K562 (cell line): ENCODE results near the gene CDKN2D. TPM values are rescaled to one million over a fixed set of nuclear protein-coding genes. Genes with fewer than 3 reads are reported as not detected.

Experiments
- ATAC-seq: fragments of 200-7000 bp; cut with Tn5 transposase; 3 replicates; pipeline ENCODE4 v1.9.1; 2020; ENCODE audit warnings: moderate library complexity
- BruUV-seq: library from RNA; stranded (reverse); fragments of 400-500 nt; replicated peaks from 2 replicates; lab custom pipeline; 2021; lab: Mats Ljungman, UMichigan
- CTCF ChIA-PET: fragments of 300-600 bp; formaldehyde crosslinking; extraction: SDS; loops from one replicate; lab custom pipeline; 2021; ENCODE audit warnings: low intra/inter-chr PET ratio; lab: Yijun Ruan, JAX
- POLR2A ChIA-PET: fragments of 300-600, 350-650 bp; sonication (Branson Sonifier 250); formaldehyde crosslinking; extraction: SDS; loops from one replicate; lab custom pipeline; 2021; ENCODE audit warnings: antibody characterized with exemption, inconsistent platforms; lab: Yijun Ruan, JAX
- DNase-seq, 4 experiments: peaks; one replicate each; pipeline versions ENCODE4 v3.0.0 to v3.0.0-alpha.2; 2011 to 2018; ENCODE audit warnings: low spot score in 3 of 4, mixed read lengths in 3 of 4; ENCODE audit errors: extremely low read depth in 1 of 4
- FAIRE-seq: peaks from 2 replicates; lab custom pipeline; 2011; peaks lifted over from hg19 to GRCh38; lab: Jason Lieb, UNC
- H2AFZ ChIP-seq: 2 replicates; pipeline ENCODE4 v1.6.0; 2011; ENCODE audit warnings: low read depth, low read length, control low read depth, inconsistent platforms
- H3K27ac ChIP-seq: fragments of 200-600 bp; 3 replicates; pipeline ENCODE4 v1.8.0; 2011; ENCODE audit warnings: low read depth, mild to moderate bottlenecking, control low read depth, inconsistent platforms, low read length, moderate library complexity, mixed read lengths; ENCODE audit errors: extremely low read depth
- H3K27me3 ChIP-seq, 2 experiments: fragments of 300-600 bp in 1 of 2; 2 replicates in 1 of 2; 3 replicates in 1 of 2; pipeline versions ENCODE4 v1.6.0 to v1.8.0; 2011; ENCODE audit warnings: inconsistent platforms in 2 of 2, low read length in 2 of 2, mild to moderate bottlenecking in 1 of 2, mixed read lengths in 1 of 2, moderate library complexity in 1 of 2; ENCODE audit not compliant: control insufficient read depth in 2 of 2, insufficient read depth in 2 of 2
- H3K36me3 ChIP-seq: fragments of 300-600 bp; 3 replicates; pipeline ENCODE4 v1.8.0; 2011; ENCODE audit warnings: mild to moderate bottlenecking, low read length, inconsistent platforms; ENCODE audit not compliant: control insufficient read depth, insufficient read depth
- H3K4me1 ChIP-seq, 2 experiments: fragments of 200-600 bp in 1 of 2; replicated peaks in 1 of 2; 2 replicates in 1 of 2; 3 replicates in 1 of 2; pipeline versions ENCODE4 v1.5.1 to v1.8.0; 2011; ENCODE audit warnings: inconsistent platforms in 2 of 2, low read length in 2 of 2, mild to moderate bottlenecking in 1 of 2, mixed read lengths in 1 of 2, moderate library complexity in 1 of 2; ENCODE audit not compliant: control insufficient read depth in 2 of 2, insufficient read depth in 2 of 2
- H3K4me2 ChIP-seq: 2 replicates; pipeline ENCODE4 v1.6.1; 2011; ENCODE audit warnings: low read length, control low read depth, inconsistent platforms, mixed read lengths; ENCODE audit not compliant: insufficient read depth
- H3K4me3 ChIP-seq: fragments of 200-600 bp; sonication (generic), shearing (Covaris generic); 2 replicates; pipeline ENCODE4 v1.5.1; 2016; ENCODE audit warnings: control low read depth, inconsistent platforms
- H3K79me2 ChIP-seq: fragments of 200-600 bp; 3 replicates; pipeline ENCODE4 v1.8.0; 2011; ENCODE audit warnings: low read length, inconsistent platforms; ENCODE audit not compliant: control insufficient read depth, insufficient read depth
- H3K9ac ChIP-seq, 2 experiments: 2 replicates each; pipeline versions ENCODE4 v1.6.0 to v1.6.1; 2011; ENCODE audit warnings: low read depth in 2 of 2, low read length in 2 of 2, control low read depth in 1 of 2, inconsistent platforms in 1 of 2, mild to moderate bottlenecking in 1 of 2, mixed read lengths in 1 of 2; ENCODE audit not compliant: insufficient read depth in 1 of 2
- H3K9me1 ChIP-seq: one replicate; pipeline ENCODE4 v1.6.0; 2011; ENCODE audit warnings: inconsistent platforms, mild to moderate bottlenecking, low read length, moderate library complexity; ENCODE audit not compliant: control insufficient read depth, insufficient read depth
- H3K9me3 ChIP-seq: replicated peaks from 2 replicates; pipeline ENCODE4 v1.5.1; 2011; ENCODE audit warnings: low read depth, low read length, inconsistent platforms; ENCODE audit not compliant: control insufficient read depth, insufficient read depth
- H4K20me1 ChIP-seq: replicated peaks from 2 replicates; pipeline ENCODE4 v1.6.1; 2011; ENCODE audit warnings: low read length, inconsistent platforms, mixed read lengths; ENCODE audit not compliant: control insufficient read depth, insufficient read depth
- HNRNPH1 ChIP-seq: fragments of 200-400 bp; formaldehyde crosslinking; optimal IDR thresholded peaks from 2 replicates; pipeline ENCODE3; 2017; ENCODE audit warnings: low read depth, mild to moderate bottlenecking, low read length, moderate library complexity
- KAT8 ChIP-seq: fragments of 450-650 bp; IDR thresholded peaks from 2 replicates; pipeline ENCODE4 v1.6.1; 2016; ENCODE audit warnings: low read depth, mild to moderate bottlenecking
- KDM5B ChIP-seq: fragments of 200-600 bp; sonication (generic); IDR thresholded peaks from 2 replicates; pipeline ENCODE4 v1.6.1; 2012; ENCODE audit warnings: low read depth, mild to moderate bottlenecking, moderate library complexity, low read length, control low read depth, inconsistent platforms; ENCODE audit not compliant: insufficient replicate concordance
- KLF6 ChIP-seq: fragments of 250-450 bp; sonication (Bioruptor Pico); IDR thresholded peaks from 2 replicates; pipeline ENCODE4 v1.4.0; 2020; ENCODE audit warnings: mild to moderate bottlenecking, moderate library complexity, borderline replicate concordance
- NFIC ChIP-seq: fragments of 450-650 bp; IDR thresholded peaks from 2 replicates; pipeline ENCODE4 v1.6.1; 2017; ENCODE audit warnings: mild to moderate bottlenecking, inconsistent platforms
- NONO ChIP-seq, 2 experiments: fragments of 200-400 bp in 1 of 2; fragments of 450-650 bp in 1 of 2; formaldehyde crosslinking in 1 of 2; IDR thresholded peaks; 2 replicates each; pipeline ENCODE4 v1.6.1; 2017; ENCODE audit warnings: low read depth in 2 of 2, mild to moderate bottlenecking in 2 of 2, moderate library complexity in 2 of 2, low read length in 1 of 2
- PYGO2 ChIP-seq: fragments of 450-650 bp; IDR thresholded peaks from 2 replicates; pipeline ENCODE4 v1.6.1; 2016; ENCODE audit warnings: mild to moderate bottlenecking, missing genetic modification characterization, moderate library complexity, missing compliant biosample characterization
- SIN3B ChIP-seq: fragments of 450-650 bp; IDR thresholded peaks from 2 replicates; pipeline ENCODE4 v1.6.1; 2017; ENCODE audit warnings: low read depth, mild to moderate bottlenecking, moderate library complexity
- ZKSCAN8 ChIP-seq: fragments of 200-800 bp; sonication (Bioruptor generic); IDR thresholded peaks from 2 replicates; pipeline ENCODE4 v1.6.1; 2016; ENCODE audit warnings: missing genetic modification characterization, missing compliant biosample characterization
- ZSCAN32 ChIP-seq: fragments of 450-650 bp; formaldehyde crosslinking; IDR thresholded peaks from 2 replicates; pipeline ENCODE4 v1.4.0; 2020; ENCODE audit warnings: mild to moderate bottlenecking, moderate library complexity
- WGBS: fragments of 100-300 bp; shearing (Covaris generic); methylation state at CpG from one replicate; pipeline ENCODE4 v1.1.6; 2016; ENCODE audit warnings: low coverage, mixed read lengths; ENCODE audit not compliant: insufficient coverage; ENCODE audit errors: missing lambda C conversion rate; 5-methylcytosine and 5-hydroxymethylcytosine counted together
- in situ Hi-C: fragments of 300-500 bp; cut with MboI; formaldehyde crosslinking; loops from 4 replicates; pipeline ENCODE4 v1.15.0; 2018; ENCODE audit warnings: inconsistent platforms, mixed read lengths
- intact Hi-C: fragments of 100-400 bp; cut with micrococcal nuclease; formaldehyde crosslinking; loops from 2 replicates; pipeline ENCODE4 v1.14.2; 2022
- polyA plus RNA-seq, 8 experiments: library from polyadenylated mRNA; depleted of rRNA in 4 of 8; stranded (reverse) in 5 of 8; unstranded in 3 of 8; fragments of >200 nt; fragmentation: Nextera tagmentation in 2 of 8; fragmentation: Illumina TruSeq in 1 of 8; extraction: Ambion mirVana in 2 of 8; extraction: Trizol in 1 of 8; gene quantifications; 2 replicates each; pipeline versions ENCODE4 v1.2.1 to v1.2.3, GENCODE V29; 2011 to 2014; ENCODE audit warnings: inconsistent platforms in 1 of 8, missing spikeins in 1 of 8
- total RNA-seq, 7 experiments: library from RNA; depleted of rRNA in 6 of 7; stranded (reverse); fragments of >200 nt in 6 of 7; fragmentation: Illumina TruSeq in 2 of 7; extraction: Trizol in 2 of 7; gene quantifications; 2 replicates each; pipeline versions ENCODE4 v1.2.1 to v1.2.3, GENCODE V29; 2011 to 2021; ENCODE audit warnings: low replicate concordance in 1 of 7
- TF ChIP-seq, protein P1 (sequence below): IDR thresholded peaks from 2 replicates; pipeline ENCODE4 v1.6.1; 2014; ENCODE audit warnings: antibody characterized with exemption
- TF ChIP-seq, protein P2 (sequence below): sonication (generic); IDR thresholded peaks from 2 replicates; pipeline ENCODE4 v1.6.1; 2016
- TF ChIP-seq, protein P3 (sequence below): fragments of 450-650 bp; IDR thresholded peaks from 2 replicates; pipeline ENCODE4 v1.6.1; 2017; ENCODE audit warnings: antibody characterized with exemption, mild to moderate bottlenecking

Gene CDKN2D
- total and polyA plus RNA-seq, 9 of the 15 experiments (the other 6 are each of a cell fraction or from before 2014, with no cell fraction given): 0.41 to 8.2 (median 3.7) TPM

DNA sequence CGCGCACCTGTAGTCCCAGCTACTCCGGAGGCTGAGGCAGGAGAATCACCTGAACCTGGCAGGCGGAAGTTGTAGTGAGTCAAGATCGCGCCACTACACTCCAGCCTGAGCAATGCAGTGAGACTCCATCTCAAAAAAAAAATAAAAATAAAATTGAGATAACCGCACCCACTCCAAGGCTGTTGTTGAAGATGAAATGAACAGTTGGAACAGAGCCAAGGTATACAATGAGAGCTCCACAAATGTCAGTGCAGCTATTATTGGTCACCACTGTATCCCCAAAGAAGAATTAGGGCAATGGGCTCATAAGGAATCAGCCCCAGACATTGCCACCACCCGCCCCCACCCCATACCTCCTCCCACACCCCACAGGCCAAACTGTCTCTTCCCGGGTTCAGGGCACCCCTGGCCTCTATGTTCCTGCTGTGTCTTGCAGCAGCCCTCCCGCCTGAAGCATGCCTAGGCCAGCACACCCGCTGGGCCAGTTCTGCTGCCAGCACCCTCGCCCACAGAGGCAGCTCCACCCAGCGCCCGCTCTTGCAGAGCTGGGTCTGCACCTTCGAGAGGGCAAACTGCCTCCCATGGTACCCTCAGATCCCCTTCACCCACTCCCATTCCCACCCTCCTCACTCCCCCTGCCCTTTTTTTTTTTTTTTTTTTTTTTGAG, 48.0 kb downstream of the CDKN2D start:
- no peak overlapping the region for H3K4me2 ChIP-seq
- FAIRE-seq (no peak), DNase-seq (no peak), ATAC-seq (no peak)
- no peaks in the 10 kb centered on the region for H3K9me3 ChIP-seq
- WGBS: 66% methylated on average over 14 of the region's 15 CpGs
- ChIA-PET CTCF (no interaction called here), POLR2A (no interaction called here)
- in situ Hi-C loops: no loop called here
- H4K20me1 ChIP-seq: no peaks in the 10 kb centered on the region; the same call in 1 of the 2 replicates
- H3K4me1 ChIP-seq: peaks cover 19 to 32% of the 10 kb centered on the region in 2 experiments; a peak in 4 of 5 replicates
- no peak overlapping the region for H2AFZ ChIP-seq
- no peaks in the 10 kb centered on the region for H3K36me3 ChIP-seq
- no peaks in the 10 kb centered on the region for H3K79me2 ChIP-seq
- H3K27me3 ChIP-seq: peaks cover 0 to 10% of the 10 kb centered on the region in 2 experiments; a peak in 3 of 5 replicates
- no peak overlapping the region for H3K4me3 ChIP-seq
- H3K9ac ChIP-seq: no peak overlapping the region
- intact Hi-C loops: no loop called here
- no TSS peak for BruUV-seq
- no peaks in the 10 kb centered on the region for H3K9me1 ChIP-seq
- H3K27ac ChIP-seq: no peak overlapping the region
- peak; percentile 96 for TF ChIP-seq ZKSCAN8 (CRISPR knock-in tag)
- no peak for TF ChIP-seq ZSCAN32
- TF ChIP-seq, protein P1, sequence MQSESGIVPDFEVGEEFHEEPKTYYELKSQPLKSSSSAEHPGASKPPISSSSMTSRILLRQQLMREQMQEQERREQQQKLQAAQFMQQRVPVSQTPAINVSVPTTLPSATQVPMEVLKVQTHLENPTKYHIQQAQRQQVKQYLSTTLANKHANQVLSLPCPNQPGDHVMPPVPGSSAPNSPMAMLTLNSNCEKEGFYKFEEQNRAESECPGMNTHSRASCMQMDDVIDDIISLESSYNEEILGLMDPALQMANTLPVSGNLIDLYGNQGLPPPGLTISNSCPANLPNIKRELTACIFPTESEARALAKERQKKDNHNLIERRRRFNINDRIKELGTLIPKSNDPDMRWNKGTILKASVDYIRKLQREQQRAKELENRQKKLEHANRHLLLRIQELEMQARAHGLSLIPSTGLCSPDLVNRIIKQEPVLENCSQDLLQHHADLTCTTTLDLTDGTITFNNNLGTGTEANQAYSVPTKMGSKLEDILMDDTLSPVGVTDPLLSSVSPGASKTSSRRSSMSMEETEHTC: no peak
- TF ChIP-seq HNRNPH1: no peak
- no peak for TF ChIP-seq NONO (IDR thresholded peaks at IDR 0.05; ENCODE audit: low read depth in 2 of 2, low read length in 1 of 2)
- no peak for TF ChIP-seq SIN3B
- no peak for TF ChIP-seq KAT8
- TF ChIP-seq, protein P2, sequence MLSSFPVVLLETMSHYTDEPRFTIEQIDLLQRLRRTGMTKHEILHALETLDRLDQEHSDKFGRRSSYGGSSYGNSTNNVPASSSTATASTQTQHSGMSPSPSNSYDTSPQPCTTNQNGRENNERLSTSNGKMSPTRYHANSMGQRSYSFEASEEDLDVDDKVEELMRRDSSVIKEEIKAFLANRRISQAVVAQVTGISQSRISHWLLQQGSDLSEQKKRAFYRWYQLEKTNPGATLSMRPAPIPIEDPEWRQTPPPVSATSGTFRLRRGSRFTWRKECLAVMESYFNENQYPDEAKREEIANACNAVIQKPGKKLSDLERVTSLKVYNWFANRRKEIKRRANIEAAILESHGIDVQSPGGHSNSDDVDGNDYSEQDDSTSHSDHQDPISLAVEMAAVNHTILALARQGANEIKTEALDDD: no peak
- TF ChIP-seq PYGO2 (tag): no peak
- TF ChIP-seq, protein P3, sequence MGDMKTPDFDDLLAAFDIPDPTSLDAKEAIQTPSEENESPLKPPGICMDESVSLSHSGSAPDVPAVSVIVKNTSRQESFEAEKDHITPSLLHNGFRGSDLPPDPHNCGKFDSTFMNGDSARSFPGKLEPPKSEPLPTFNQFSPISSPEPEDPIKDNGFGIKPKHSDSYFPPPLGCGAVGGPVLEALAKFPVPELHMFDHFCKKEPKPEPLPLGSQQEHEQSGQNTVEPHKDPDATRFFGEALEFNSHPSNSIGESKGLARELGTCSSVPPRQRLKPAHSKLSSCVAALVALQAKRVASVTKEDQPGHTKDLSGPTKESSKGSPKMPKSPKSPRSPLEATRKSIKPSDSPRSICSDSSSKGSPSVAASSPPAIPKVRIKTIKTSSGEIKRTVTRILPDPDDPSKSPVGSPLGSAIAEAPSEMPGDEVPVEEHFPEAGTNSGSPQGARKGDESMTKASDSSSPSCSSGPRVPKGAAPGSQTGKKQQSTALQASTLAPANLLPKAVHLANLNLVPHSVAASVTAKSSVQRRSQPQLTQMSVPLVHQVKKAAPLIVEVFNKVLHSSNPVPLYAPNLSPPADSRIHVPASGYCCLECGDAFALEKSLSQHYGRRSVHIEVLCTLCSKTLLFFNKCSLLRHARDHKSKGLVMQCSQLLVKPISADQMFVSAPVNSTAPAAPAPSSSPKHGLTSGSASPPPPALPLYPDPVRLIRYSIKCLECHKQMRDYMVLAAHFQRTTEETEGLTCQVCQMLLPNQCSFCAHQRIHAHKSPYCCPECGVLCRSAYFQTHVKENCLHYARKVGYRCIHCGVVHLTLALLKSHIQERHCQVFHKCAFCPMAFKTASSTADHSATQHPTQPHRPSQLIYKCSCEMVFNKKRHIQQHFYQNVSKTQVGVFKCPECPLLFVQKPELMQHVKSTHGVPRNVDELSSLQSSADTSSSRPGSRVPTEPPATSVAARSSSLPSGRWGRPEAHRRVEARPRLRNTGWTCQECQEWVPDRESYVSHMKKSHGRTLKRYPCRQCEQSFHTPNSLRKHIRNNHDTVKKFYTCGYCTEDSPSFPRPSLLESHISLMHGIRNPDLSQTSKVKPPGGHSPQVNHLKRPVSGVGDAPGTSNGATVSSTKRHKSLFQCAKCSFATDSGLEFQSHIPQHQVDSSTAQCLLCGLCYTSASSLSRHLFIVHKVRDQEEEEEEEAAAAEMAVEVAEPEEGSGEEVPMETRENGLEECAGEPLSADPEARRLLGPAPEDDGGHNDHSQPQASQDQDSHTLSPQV: no peak
- TF ChIP-seq KDM5B: no peak
- peak; percentile 85 for TF ChIP-seq NFIC
- no peak for TF ChIP-seq KLF6 (CRISPR knock-in tag)
